Mesodermal cell (in vitro differentiated cells): ENCODE results near the gene TRIM33.
"Not testable (repeated sequence)": the region's sequence is repeated elsewhere in the genome, so short reads cannot be mapped to it uniquely, and the experiment has no call there.

Source experiments
- H3K27ac ChIP-seq: 2 replicates; pipeline ENCODE4 v1.7.0; 2013; ENCODE audit warnings: mild to moderate bottlenecking, low read depth, low read length, moderate library complexity; ENCODE audit not compliant: severe bottlenecking
- H3K36me3 ChIP-seq: 2 replicates; pipeline ENCODE4 v1.7.1; 2013; ENCODE audit warnings: mild to moderate bottlenecking, low read length, moderate library complexity; ENCODE audit not compliant: control insufficient read depth, insufficient read depth
- H3K4me1 ChIP-seq: one replicate; pipeline ENCODE4 v1.7.1; 2013; ENCODE audit warnings: mild to moderate bottlenecking, low read length; ENCODE audit not compliant: insufficient read depth, control insufficient read depth, poor library complexity, severe bottlenecking
- H3K4me3 ChIP-seq: 2 replicates; pipeline ENCODE4 v1.7.0; 2013; ENCODE audit warnings: low read length, control low read depth, mild to moderate bottlenecking; ENCODE audit not compliant: insufficient read depth, poor library complexity, severe bottlenecking; ENCODE audit errors: extremely low read depth
- H3K9me3 ChIP-seq: 2 replicates; pipeline ENCODE4 v1.7.1; 2013; ENCODE audit warnings: mild to moderate bottlenecking, low read length, moderate library complexity; ENCODE audit not compliant: control insufficient read depth
- WGBS, 2 experiments: methylation state at CpG; one replicate each; pipeline ENCODE4 v1.1.5; 2013; ENCODE audit warnings: missing lambda C conversion rate in 2 of 2; ENCODE audit not compliant: insufficient coverage in 2 of 2; 5-methylcytosine and 5-hydroxymethylcytosine counted together

TRIM33 gene

GRCh38 chr1:114379987-114380386 is 131.0 kb downstream of the TRIM33 start:
- H3K36me3 ChIP-seq, result no peaks in the 10 kb centered on the region
- peaks cover 8% of the 10 kb centered on the region for H3K9me3 ChIP-seq
- H3K4me3 ChIP-seq, result no peak overlapping the region
- no peak overlapping the region for H3K27ac ChIP-seq
- no peaks in the 10 kb centered on the region for H3K4me1 ChIP-seq

GRCh38 chr1:114379358-114379757 is 131.6 kb downstream of the TRIM33 start:
- 100% methylated on average over 1 of the region's 2 CpGs; no CpG with 5 or more reads in 1 of the 2 experiments for WGBS, 2 experiments

GRCh38 chr1:114377356-114377755 is 133.6 kb downstream of the TRIM33 start:
- no peaks in the 10 kb centered on the region for H3K4me1 ChIP-seq
- H3K27ac ChIP-seq, result no peak overlapping the region
- no peaks in the 10 kb centered on the region for H3K36me3 ChIP-seq
- no peak overlapping the region for H3K4me3 ChIP-seq
- peaks cover 23% of the 10 kb centered on the region for H3K9me3 ChIP-seq

More at GRCh38 chr1:114379358-114379757, 131.6 kb downstream of the TRIM33 start:
- no peak overlapping the region for H3K4me3 ChIP-seq
- H3K27ac ChIP-seq, result no peak overlapping the region
- no peaks in the 10 kb centered on the region for H3K4me1 ChIP-seq
- peaks cover 12% of the 10 kb centered on the region for H3K9me3 ChIP-seq
- H3K36me3 ChIP-seq, result no peaks in the 10 kb centered on the region

- WGBS, 2 experiments, result no CpG with 5 or more reads among the region's 1 CpG
- peaks cover 15% of the 10 kb centered on the region for H3K9me3 ChIP-seq
- no peak overlapping the region for H3K4me3 ChIP-seq
- H3K4me1 ChIP-seq, result no peaks in the 10 kb centered on the region
- H3K27ac ChIP-seq, result no peak overlapping the region
- no peaks in the 10 kb centered on the region for H3K36me3 ChIP-seq
These were observed 141.1 kb downstream of the TRIM33 start for GRCh38 chr1:114369930-114370329.

- not testable (repeated sequence) for H3K4me1 ChIP-seq, H3K36me3 ChIP-seq, H3K27ac ChIP-seq, H3K4me3 ChIP-seq
- 100% methylated on average over 1 of the region's 5 CpGs for WGBS, 2 experiments
- H3K9me3 ChIP-seq, result peaks cover 11% of the 10 kb centered on the region
These were observed 141.6 kb downstream of the TRIM33 start for GRCh38 chr1:114369266-114369919.

- WGBS, 2 experiments, result 97 to 98% methylated on average over 13 to 14 of the region's 15 CpGs
These were observed 142.3 kb downstream of the TRIM33 start for GRCh38 chr1:114368560-114369255.

GRCh38 chr1:114367810-114368209 is 143.2 kb downstream of the TRIM33 start:
- Histone ChIP-seq H3K4me1 (no peaks in the 10 kb centered on the region), H3K36me3 (no peaks in the 10 kb centered on the region), H3K4me3 (no peak overlapping the region), H3K27ac (no peak overlapping the region), H3K9me3 (peaks cover under 1% of the 10 kb centered on the region)
- 76 to 88% methylated on average over 1 to 2 of the region's 2 CpGs for WGBS, 2 experiments

More at GRCh38 chr1:114368560-114369255, 142.3 kb downstream of the TRIM33 start:
- Histone ChIP-seq H3K4me1 (no peaks in the 10 kb centered on the region), H3K36me3 (no peaks in the 10 kb centered on the region), H3K4me3 (no peak overlapping the region), H3K27ac (no peak overlapping the region), H3K9me3 (peaks cover 4% of the 10 kb centered on the region)

- H3K9me3 ChIP-seq, H3K4me3 ChIP-seq, H3K36me3 ChIP-seq, H3K4me1 ChIP-seq, H3K27ac ChIP-seq: not testable (repeated sequence)
- WGBS, 2 experiments, result no CpG with 5 or more reads among the region's 2 CpGs
These were observed 147.8 kb downstream of the TRIM33 start for GRCh38 chr1:114363230-114363629.

GRCh38 chr1:114359791-114360190 is 151.2 kb downstream of the TRIM33 start:
- Histone ChIP-seq H3K9me3 (peaks cover 4% of the 10 kb centered on the region), H3K4me3 (no peak overlapping the region), H3K36me3 (no peaks in the 10 kb centered on the region), H3K4me1 (no peaks in the 10 kb centered on the region), H3K27ac (no peak overlapping the region)
- 57 to 80% methylated on average over 1 of the region's 1 CpG for WGBS, 2 experiments

GRCh38 chr1:114355240-114355639 is 155.8 kb downstream of the TRIM33 start:
- WGBS, 2 experiments, result 100% methylated on average over 2 of the region's 3 CpGs
- H3K4me1 ChIP-seq, result no peaks in the 10 kb centered on the region
- no peak overlapping the region for H3K27ac ChIP-seq
- no peak overlapping the region for H3K4me3 ChIP-seq
- no peaks in the 10 kb centered on the region for H3K36me3 ChIP-seq
- no peaks in the 10 kb centered on the region for H3K9me3 ChIP-seq

- H3K27ac ChIP-seq, result no peak overlapping the region
- no peaks in the 10 kb centered on the region for H3K4me1 ChIP-seq
- no peak overlapping the region for H3K4me3 ChIP-seq
- H3K36me3 ChIP-seq, result no peaks in the 10 kb centered on the region
- WGBS, 2 experiments, result 66 to 67% methylated on average over 3 to 4 of the region's 4 CpGs
- no peaks in the 10 kb centered on the region for H3K9me3 ChIP-seq
These were observed 157.7 kb downstream of the TRIM33 start for GRCh38 chr1:114353262-114353661.
